Ureter (tissue), 1 donor: Measurements from ENCODE around the gene CPNE5. TPM values are rescaled to one million over a fixed set of nuclear protein-coding genes. Genes with fewer than 3 reads are reported as not detected.
"Not testable (repeated sequence)": the region's sequence is repeated elsewhere in the genome, so short reads cannot be mapped to it uniquely, and the experiment has no call there.

Source experiments
- DNase-seq: peaks from one replicate; pipeline ENCODE4 v3.0.0-alpha.2; 2020; ENCODE audit warnings: low spot score
- total RNA-seq: library from RNA; stranded (reverse); gene quantifications from one replicate; pipeline ENCODE4 v1.2.4, GENCODE V29; 2023
- donor health status: DM: yes; HTN: yes; CAD: no.

Gene CPNE5
- total RNA-seq, 1 donor from 2014 or later = 3.6 TPM

- no peak for DNase-seq
These were observed 113.7 kb downstream of the CPNE5 start for GRCh38 chr6:36725581-36725980.

DNA sequence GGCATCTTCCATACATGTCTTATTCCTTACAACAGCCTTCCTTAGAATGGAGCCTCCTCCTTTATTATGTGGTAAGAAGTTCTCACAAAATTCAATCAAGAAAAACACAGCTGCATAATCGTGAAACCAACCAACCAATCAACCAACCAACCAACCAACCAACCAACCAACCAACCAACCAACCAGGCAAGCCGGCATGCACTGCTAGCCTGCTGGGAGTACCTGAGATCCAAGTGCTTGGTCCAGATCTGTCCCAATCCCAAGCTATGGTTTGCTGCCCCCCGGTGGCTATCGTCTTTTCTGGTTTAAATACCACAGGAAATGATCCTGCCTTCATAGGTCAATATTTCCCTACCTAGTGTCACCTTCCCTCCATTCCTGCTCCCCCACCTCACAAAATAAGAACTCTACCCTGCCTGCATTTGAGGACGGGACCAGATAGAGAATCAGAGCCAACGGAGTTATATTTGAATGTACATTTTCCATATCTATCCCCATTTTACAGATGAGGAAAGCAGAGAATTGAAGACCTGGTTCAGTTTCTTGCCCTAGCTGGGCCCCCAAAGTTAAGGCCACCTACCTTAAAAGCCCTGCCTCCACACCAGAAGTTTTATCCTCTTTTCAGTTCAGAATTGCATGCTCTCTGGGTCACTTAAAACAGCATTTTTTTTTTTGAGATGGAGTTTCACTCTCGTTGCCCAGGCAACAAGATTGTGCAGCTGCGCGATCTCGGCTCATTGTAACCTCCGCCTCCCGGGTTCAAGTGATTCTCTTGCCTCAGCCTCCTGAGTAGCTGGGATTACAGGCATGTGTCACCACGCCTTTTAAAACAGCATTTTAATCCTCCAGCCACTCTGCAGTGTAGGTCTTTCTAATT is 114.5 kb downstream of the CPNE5 start:
- DNase-seq = peak; percentile 81

- DNase-seq = not testable (repeated sequence)
These were observed 115.3 kb downstream of the CPNE5 start for GRCh38 chr6:36723992-36724391.

DNA sequence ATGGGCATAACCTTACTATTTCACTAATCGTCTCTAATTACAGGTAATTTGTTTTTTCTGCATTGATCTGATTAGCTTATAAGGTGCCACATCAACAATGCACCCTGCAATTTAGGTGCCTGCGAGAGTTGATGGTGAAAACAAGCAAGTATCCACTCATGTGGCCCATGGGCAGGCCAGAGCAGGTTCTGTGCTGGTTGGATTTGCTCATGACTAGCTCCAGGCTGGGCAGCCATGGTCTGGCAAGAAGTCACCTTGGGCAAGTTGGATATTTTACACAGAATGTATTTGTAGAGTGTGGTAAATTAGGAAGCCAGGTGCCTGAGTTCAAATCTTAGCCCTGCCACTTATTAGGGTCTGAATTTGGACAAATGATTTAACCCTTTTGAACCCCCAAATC is 116.4 kb downstream of the CPNE5 start:
- DNase-seq = no peak

GRCh38 chr6:36722365-36722764 is 116.9 kb downstream of the CPNE5 start:
- DNase-seq = no peak

- no peak for DNase-seq
These were observed 117.7 kb downstream of the CPNE5 start for GRCh38 chr6:36721369-36722140.

GRCh38 chr6:36720251-36721141 is 118.7 kb downstream of the CPNE5 start:
- DNase-seq = no peak

DNA sequence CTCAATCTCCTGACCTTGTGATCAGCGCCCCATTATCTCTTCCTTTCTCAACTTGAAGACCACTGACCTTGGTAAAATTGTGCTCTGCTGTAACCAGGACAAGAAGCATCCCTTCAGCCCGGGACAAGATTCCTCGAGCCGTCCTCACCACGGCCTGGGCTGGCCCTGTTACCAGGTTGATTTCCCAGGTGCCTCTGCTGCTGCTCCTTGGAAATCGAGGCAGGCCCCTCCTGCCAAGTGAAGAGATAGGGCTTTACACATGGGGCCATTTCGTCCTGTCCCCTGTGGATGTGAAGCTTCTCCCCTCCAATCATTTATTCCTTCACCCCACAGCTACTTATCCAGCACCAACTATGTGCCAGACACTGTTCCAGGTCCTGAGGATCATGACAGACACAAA is 120.1 kb downstream of the CPNE5 start:
- DNase-seq = no peak

DNA sequence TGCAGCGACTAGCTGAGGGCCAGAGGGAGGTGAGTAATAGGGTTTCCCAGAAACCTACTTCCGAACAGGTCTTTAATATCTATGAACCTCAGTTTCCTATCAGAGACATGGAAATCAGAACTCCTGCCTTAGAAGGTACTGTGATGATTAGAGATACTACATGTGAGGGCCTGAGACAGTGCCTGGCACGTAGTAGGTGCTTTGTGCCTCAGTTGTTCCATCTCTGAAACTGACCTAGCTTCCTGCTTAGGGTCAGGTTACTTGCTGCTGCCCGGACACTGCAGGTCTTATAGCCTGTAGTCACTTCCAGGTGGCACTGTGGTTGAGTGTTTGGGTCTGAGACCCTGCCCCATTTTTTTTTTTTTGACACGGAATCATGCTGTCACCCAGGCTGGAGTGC is 120.7 kb downstream of the CPNE5 start:
- DNase-seq = no peak

GRCh38 chr6:36717871-36718540 is 121.2 kb downstream of the CPNE5 start:
- no peak for DNase-seq

DNA sequence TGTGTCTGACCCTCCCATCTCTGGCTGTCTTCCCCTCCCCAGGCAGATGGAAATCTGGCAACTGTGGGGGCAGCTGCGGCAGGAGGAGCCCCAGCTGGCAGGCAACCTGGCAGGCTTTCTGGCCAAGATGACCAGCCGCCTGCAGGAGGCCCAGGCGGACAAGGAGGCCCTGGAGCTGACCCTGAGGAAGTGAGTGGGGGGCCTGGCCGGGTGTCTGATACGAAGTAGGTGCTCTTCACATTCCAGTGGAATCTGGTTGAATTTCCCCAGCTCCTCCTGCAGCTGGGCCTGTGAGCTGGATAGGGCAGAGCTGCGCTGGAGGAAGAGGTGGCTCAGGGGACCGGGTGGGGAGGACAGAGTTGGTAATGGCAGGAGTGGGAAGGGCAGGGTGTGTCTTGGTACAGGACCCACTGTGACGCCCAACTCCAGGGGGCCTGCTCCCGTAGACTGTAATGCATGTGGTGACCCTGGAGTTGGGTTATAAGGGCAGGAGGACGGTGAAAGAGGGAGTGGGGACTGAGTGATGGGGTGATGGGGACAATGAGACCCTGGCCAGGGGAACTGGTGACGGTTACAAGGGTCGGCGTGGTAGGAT is 121.9 kb downstream of the CPNE5 start:
- DNase-seq = no peak

- DNase-seq = no peak
These were observed 122.7 kb downstream of the CPNE5 start for GRCh38 chr6:36716476-36717093.

DNA sequence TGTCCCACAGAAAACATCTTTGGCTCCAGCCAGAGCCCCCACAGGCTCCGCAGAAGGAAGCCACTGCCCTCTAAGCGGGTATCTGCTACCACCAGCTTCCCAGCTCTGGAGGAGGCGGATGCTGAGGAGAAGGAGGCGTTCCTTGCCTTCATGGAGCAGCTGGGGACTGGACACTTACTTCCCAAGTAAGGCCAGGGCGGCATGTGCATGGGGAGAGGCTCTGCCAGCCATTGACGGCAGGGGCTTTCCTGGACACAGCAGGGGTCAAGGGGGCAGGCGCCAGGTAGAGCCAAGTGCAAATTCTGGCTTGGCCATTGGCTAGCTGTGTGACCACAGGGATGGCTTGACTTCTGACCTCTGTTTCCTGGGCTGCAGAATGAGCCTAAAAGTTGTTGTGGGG is 123.8 kb downstream of the CPNE5 start:
- DNase-seq = no peak

GRCh38 chr6:36714511-36714910 is 124.7 kb downstream of the CPNE5 start:
- DNase-seq = no peak

- no peak for DNase-seq
These were observed 125.4 kb downstream of the CPNE5 start for GRCh38 chr6:36713846-36714245.

GRCh38 chr6:36712816-36713215 is 126.4 kb downstream of the CPNE5 start:
- no peak for DNase-seq

DNA sequence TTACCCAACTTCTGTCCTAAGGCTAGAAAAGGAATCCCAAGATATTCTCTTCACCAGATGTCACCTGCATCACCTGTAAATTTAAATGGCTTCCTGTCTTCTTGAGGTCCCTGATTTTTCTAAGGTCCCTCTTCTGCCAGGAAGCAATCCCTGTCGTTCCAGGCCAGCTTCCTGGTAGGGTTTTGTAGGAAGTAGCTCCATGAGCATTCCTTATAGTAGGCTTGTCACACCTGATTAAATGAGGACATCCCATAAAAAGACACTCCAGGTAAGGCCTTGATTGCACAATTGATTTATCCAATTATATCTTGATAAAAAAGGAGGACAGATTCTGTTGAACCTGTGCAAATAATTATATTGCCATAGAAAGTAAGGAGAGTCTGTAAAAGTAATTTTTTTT is 132.9 kb downstream of the CPNE5 start:
- DNase-seq = no peak

DNA sequence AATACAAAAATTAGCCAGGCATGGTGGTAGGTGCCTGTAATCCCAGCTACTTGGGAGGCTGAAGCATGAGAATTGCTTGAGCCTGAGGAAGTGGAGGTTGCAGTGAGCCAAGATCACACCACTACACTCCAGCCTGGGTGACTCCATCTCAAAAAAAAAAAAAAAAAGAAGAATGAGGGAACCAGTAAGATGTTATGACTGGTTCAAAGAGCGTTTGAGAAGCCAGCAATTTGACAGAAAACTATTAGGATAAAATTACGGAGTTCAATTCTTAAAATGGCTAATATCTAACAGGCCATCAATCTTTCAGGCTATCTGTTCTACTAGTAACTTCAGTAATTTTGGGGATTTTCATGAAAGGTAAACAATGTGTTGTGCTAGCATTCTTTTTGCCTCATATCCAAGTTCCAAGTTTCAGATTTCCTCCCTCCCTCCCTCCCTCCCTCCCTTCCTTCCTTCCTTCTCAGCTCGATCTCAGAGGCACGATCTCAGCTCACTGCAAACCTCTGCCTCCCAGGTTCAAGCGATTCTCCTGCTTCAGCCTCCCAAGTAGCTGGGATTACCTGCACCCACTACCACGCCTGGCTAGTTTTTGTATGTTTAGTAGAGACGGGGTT is 134.2 kb downstream of the CPNE5 start:
- DNase-seq = not testable (repeated sequence)

DNA sequence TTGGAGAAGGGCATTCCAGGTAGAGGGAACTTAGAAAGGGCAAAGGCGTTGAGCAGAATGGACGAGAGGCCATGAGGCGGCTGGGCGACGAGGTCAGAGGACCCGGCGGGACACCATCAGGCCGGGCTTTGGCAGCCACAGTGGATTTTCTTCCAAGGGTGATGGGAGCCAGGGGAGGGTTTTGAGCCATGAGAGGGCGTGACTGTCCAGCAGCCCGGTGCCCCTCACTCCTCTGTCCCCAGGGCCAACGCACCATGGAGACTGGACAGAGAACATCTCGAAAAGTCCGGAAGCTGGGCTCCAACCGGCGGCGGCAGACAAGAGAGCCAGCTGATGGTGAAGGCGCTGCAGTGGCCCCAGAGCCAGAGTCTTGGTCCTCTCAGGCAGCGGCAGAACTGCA is 135.3 kb downstream of the CPNE5 start:
- no peak for DNase-seq

DNA sequence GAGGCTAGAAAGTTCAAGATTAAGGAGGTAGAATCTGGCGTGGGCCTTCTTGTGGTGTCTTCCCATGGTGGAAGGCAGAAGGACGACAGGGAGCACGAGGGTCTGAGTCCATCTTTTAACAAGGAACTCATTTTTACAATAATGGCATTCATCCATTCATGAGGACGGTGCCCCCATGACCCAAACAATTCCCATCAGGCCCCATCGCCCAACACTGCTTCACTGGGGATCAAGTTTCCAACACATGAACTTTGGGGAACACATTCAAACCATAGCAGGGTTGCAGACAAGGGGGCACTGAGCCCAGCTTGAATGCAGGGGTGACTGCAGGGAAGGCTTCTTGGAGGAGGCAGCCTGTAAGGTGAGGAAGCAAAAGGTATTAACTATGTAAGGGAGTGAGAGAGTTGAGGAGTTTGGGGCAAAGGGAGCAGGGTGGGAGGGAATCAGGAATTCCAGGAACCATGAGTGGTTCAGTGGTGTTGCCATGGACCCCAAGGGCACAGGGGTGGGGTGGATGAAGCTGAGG is 136.1 kb downstream of the CPNE5 start:
- DNase-seq = no peak
